Amygdala (tissue), 56 donors: ENCODE measurements around the gene SRSF11.

ENCODE experiments used
- DNase-seq, 56 donors: peaks; one replicate each; lab custom pipeline; 2025; lab: John Stamatoyannopoulos, UW

SRSF11 gene

DNA sequence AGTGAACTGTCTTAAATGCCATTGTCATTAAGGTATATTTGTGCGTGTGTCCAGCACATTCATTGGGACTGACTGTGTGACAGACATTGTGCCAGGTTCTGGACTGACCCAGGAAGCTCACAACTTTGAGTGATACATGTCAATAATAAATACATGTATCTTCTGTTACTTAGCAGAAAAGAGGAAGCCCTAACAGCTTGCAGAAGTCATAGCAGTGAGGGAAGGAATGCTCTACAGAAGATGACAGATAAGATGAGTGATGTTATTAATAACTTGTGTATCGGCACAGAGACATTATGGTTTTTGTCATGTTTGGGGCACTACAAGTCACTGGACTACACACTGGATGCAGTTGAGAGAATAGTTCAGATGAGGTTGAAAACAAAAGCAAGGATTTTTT, 1.2 kb upstream of the SRSF11 start:
- no peak for DNase-seq

DNA sequence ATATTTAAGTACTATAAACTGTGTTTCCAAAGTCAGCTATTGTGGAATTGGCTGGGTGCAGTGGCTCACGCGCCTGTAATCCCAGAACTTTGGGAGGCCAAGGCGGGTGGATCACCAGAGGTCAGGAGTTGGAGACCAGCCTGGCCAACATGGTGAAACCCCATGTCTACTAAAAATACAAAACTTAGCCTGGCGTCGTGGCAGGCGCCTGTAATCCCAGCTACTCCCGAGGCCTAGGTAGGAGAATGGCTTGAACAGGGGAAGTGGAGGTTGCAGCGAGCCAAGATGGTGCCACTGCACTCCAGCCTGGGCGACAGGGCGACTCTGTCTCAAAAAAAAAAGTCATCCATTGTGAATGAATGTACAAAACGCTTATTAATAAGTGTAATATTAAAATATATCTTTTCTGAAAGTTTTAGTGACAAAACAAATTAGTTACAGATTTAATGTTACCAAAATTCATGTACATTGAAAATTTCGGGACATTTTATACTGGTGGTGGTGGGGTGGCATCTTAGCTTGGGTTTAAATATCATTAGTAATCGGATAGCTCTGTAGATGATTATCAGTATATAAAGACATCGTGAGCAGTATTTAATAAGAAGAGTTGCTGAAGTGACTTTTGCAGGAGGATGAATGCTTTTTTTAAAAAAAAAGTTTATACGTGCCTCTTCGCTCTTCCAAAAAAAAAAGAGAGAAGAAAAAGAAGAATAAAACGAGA, 503 bp upstream of the SRSF11 start:
- peak in 1 of 56 donors; percentile 3 for DNase-seq

DNA sequence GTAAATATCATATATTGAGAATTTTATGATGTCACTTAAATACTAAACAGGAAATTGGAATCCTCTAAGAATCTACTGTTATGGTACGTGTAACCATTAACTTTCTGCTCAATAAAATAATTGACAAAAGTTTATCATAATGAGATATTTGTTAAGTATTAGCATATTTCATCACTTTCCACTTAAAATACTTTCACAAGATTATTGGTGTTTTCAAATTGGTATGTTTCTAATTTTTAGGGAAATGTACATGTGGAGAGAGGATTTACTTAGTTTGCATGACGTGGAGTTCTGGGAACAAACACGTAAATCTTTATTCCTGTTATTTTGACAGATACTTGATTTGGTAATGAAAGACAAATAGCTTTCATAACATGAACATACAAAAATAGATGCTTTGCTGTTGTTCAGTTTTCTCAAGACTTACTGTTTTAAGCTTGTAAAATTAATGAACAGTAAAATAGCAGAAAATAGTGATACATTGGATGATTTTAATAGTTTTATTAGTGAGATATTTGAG, 1.6 kb downstream of the SRSF11 start:
- DNase-seq, result no peak

DNA sequence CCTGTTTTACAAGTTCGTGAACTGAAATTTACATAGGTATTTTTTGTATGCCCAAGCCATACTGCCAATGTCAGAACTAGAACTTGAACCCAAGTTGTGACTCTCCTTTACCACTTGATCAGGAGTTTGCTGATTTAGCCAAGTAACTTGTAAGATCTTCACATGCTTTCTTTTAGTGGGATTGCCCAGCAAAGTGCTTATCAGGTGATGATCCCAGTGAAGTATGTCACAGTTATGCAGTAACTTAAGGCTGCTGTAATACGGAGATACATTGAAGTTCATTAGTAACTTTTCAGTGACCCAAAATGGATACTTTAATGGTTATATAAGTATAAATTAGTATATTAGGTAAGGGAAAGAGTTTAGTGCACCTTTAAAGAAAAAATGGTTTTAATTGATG, 3.8 kb downstream of the SRSF11 start:
- DNase-seq, result no peak

DNA sequence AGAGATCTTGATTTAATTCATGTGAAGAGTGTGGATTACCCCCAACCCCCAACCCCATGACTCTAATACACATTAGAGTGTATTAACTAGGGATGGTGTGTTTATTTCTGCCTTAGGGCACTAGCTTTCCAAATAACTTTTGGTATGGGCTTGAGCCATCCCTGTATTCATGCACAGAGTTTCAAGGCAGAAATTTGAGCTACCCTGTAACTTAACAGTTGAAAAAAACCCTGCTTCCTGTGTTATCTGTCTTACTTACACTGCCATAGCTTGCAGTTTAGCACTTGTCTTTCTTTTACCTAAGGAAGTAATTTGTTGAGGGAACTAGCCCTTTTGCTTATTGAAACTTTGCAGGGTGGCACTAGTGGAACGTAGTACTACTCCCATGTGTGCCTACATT, 6.3 kb downstream of the SRSF11 start:
- no peak for DNase-seq

GRCh38 chr1:70228670-70229069, 7.5 kb downstream of the SRSF11 start:
- no peak for DNase-seq

DNA sequence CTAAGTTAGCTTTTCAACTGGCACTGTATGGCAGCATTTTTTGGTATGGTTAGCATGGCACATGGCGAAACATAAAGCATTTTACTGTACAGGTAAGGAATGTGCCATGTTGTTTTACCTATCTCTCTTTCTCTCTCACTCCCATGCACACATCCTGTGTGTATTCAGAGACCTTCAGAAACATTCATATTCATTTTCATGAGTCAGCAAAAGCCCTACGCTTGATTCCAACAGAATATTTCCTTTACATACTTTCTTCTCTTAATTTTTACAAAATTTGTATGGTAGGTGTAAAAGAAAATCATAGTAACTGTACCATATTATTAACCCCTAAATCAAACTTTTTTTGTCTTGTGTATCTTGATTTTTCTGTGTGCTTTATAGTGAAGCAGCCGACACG, 10.3 kb downstream of the SRSF11 start:
- DNase-seq, result no peak

DNA sequence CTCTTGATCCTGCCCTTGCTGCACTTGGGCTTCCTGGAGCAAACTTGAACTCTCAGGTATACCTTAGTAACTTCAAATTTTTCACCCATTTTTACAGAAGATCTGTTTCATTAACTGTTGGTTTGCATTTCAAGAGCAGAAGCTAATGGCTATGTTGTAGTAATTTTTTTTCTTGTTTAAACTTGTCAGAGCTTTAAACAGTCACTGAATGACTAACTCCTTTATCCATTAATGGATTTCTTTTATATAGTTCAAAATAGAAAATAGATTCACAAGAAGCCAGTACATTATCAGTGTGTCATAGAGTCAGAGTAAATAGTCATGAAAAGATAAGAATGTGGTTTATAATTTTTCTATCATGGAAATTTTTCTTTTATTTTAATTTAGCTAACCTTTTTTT, 13.6 kb downstream of the SRSF11 start:
- DNase-seq, result no peak

GRCh38 chr1:70239940-70240339, 18.8 kb downstream of the SRSF11 start:
- DNase-seq, result no peak

DNA sequence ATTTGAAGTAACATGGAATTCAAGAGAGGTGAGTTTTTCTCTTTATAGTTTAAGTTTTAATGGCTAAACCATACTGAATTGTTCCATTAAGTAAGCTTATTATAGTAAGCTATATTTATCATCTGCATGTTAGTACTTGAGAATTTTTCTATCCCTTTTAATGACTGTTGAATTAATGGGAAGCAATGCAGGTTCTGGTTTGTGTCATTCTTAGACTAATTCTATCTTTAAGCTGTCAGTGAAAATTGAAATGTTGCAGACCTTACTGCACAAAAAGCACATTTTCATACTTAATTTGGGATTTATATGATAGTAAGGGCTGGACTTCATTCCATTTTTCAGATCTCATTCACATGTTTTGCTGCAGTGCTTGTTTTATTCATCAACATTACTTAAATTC, 25.9 kb downstream of the SRSF11 start:
- DNase-seq, result no peak

- no peak for DNase-seq
Measured at GRCh38 chr1:70247768-70248167, 26.6 kb downstream of the SRSF11 start.

- no peak for DNase-seq
Measured at GRCh38 chr1:70248729-70249128, 27.5 kb downstream of the SRSF11 start.

DNA sequence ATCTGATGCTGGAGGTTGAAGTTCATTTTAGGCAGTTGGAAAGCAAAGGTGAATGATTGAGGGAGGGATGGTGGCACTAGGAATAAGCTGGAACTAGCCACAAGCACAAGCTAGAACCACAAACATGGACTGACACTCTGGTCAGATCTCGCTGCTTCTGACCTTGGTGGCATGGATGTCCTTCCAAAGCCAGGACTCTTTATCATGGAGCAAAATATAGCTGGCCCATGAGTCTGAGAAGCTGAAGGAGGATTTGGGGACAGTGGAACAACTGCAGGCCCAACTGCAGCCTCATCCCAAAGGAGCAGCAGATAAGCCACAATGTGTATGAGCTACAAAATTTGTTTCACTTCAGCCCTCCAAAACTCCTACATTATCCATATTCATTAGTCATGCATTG, 35.5 kb downstream of the SRSF11 start:
- DNase-seq, result no peak

- DNase-seq, result no peak
Measured at GRCh38 chr1:70264839-70265238, 43.7 kb downstream of the SRSF11 start.

GRCh38 chr1:70265946-70266345, 44.8 kb downstream of the SRSF11 start:
- no peak for DNase-seq

DNA sequence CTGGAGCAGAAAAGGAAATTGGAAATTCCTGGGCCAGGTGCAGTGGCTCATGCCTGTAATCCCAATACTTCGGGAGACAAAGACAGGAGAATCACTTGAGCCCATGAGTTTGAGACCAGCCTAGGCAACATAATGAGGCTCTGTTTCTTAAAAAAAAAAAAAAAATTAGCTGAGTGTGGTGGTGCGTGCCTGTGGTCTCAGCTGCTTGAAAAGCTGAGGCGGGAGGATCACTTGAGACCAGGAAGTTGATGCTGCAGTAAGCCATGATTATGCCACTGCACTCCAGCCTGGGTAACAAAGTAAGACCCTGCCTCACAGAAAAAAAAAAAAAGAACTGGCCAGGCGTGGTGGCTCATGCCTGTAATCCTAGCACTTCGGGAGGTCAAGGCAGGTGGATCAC, 56.7 kb downstream of the SRSF11 start:
- DNase-seq, result no peak

DNA sequence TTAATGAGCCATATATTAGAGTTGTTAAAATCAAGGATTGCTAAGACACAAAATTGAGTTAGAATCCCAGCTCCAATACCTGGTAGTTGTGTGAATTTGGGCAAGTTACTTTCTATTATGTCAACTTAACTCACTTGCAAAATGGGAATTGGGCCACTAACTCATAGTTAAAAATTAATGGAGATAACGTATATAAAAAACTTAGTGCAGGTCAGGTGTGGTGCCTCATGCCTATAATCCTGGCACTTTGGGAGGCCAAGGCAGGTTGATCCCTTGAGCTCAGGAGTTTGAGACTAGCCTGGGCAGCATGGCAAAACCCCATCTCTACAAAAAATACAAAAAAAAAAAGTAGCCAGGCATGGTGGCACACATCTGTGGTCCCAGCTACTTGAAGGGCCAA, 57.5 kb downstream of the SRSF11 start:
- DNase-seq, result no peak

GRCh38 chr1:70284366-70284765, 63.2 kb downstream of the SRSF11 start:
- DNase-seq, result no peak

DNA sequence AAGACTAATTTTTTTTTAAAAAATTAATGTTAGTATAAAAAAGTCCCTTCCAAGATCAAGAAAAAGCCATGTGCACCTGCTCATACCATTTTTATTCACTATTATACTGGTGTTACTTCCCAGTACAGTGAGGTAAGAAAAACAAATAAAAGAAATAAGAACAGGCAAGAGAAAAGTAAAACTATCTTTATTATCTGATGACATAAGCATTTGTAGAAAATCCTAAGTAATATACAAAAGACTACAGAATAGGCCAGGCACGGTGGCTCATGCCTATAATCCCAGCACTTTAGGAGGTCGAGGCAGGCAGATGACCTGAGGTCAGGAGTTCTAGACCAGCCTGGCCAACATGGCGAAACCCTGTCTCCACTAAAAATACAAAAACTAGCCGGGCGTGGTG, 65.3 kb downstream of the SRSF11 start:
- DNase-seq, result no peak

- DNase-seq, result no peak
Measured at GRCh38 chr1:70288166-70288565, 67.0 kb downstream of the SRSF11 start.

DNA sequence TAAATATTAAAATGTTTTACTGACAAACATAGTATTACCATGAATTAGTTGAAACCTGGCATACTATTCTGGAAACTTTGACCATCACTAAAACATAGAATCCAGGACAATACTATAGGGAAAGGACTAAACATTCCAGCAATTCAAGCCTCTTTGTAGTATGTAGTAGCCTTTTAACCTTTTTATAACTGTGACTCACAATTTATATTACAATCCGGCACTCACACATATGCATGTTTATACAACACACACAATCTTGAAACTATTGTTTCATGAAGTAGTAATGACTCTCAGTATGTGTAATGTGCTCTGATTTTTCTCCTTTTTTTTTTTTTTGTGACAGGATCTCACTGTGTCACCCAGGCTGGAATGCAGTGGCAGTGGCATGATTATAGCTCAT, 69.0 kb downstream of the SRSF11 start:
- DNase-seq, result no peak

DNA sequence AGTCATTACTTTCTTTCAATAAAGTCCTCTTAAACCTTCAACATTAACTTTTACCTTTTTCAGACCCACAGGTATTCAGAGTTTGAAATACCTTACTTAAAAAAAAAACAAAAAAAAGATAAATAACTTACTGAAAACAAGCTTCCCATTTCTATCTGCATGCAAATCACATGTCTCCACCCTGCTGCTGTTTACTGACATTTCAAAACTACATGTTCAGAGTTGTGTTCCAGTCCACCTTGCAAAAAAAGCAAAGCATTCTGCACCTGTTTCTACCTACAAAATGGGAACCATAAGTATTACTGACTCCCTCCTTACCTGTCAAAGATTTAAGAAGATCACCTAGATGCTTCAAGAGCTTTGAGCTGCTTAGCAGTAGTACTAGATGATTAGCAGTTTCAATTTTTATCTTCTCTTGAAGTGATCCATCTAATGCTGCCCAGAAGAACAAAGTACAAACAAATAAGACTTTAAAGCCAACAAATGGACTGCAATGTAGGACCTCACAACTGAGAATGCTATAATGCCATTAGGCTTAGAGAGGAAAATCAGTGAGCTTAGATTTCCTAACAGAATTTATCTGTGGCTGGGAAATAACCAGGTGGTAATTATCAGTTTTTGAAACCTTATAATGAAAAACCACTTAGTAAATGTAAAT, 72.1 kb downstream of the SRSF11 start:
- no peak for DNase-seq
